Stimulated activated CD8-positive, alpha-beta memory T cell treated with anti-CD3 and anti-CD28 coated beads, Interleukin-7, amount 100 ng/mL, for 1 hour (primary cell): ENCODE results near the gene ZNF740.
"Not testable (repeated sequence)": the region's sequence is repeated elsewhere in the genome, so short reads cannot be mapped to it uniquely, and the experiment has no call there.

Source experiments
- DNase-seq, 2 donors: peaks; one replicate each; pipeline ENCODE4 v3.0.0-alpha.2; 2020; ENCODE audit warnings: low read depth in 2 of 2

Gene ZNF740, protein sequence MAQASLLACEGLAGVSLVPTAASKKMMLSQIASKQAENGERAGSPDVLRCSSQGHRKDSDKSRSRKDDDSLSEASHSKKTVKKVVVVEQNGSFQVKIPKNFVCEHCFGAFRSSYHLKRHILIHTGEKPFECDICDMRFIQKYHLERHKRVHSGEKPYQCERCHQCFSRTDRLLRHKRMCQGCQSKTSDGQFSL

DNA sequence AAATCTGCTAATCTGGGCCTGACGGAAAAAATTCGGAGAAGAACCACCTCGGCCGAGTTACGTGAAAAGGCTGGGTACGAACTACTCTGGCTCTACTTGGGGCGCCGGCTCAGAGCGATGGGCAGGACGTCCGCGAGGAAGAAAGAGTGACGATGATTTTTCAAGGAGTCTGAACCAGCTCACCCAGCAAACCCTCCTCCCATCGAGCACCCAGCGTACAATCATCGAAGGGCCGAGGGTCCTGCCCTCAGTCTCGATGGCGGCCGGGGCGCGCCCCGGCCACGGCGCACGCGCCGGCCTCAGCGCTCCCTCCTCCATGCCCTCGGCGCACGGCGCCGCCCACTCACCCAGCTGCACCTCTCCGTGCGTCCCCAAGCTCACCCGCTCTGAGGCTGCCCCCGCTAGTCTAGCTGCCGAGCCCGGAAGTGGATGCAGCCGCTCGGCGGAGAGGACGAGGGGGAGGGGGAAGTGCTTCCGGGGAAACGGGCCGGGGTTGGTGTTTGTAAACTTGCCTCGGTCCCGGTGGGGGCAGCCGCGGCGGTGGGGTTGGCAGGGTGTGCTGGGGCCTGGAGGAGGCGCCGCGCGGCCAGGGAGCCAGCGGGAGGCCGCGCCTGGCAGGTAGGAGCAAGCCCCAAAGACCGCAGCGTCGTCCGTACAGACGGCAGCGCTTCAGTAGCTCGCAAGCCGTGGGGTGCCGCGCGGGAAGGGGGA, at the start of gene ZNF740, which contains the start of gene CSAD:
ZNF740 (plus strand) TSS at position 503 of the 711 bp plus-strand sequence. CDS start 1,262 bp downstream, outside the sequence.
CSAD (minus strand) TSS at position 706 of the 711 bp plus-strand sequence. CDS start 7,455 bp downstream, outside the sequence.
- DNase-seq = peak; percentile 90 to 94

DNA sequence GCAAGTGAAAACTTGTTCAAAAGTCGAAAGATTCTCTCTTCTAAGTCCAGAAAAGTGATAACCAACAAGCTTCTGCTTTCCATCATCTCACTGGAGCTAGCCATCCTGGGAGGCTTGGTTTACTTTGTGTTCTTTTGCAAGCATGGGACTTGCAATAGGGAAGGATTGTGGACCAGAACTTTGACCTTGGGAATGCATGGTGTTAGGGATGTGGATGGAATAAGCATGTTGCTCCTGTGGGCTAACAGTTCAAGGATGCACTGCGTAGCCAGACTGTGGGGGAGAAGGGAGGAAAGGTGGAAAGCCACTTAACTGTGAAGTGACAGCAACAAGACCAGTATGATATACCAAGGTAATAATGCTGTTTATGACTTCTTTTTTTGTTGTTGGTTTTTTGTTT, 48.7 kb upstream of the ZNF740 start:
- no peak for DNase-seq

DNA sequence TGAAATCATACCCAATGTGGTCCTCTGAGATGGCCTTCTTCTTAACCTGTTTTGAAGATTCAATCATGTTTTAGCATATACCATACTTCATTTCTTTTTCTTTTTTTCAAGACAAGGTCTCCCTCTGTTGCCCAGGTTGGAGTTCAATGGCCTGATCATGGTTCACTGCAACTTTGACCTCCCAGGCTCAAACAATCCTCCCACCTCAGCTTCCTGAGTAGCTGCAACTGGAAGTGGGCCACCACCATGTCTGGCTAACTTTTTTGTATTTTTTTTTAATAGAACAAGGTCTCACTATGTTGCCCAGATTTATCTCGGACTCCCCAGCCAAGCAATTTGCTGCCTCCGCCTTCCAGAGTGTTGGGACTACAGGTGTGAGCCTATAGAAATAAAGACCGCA, 46.8 kb upstream of the ZNF740 start:
- DNase-seq = no peak

DNA sequence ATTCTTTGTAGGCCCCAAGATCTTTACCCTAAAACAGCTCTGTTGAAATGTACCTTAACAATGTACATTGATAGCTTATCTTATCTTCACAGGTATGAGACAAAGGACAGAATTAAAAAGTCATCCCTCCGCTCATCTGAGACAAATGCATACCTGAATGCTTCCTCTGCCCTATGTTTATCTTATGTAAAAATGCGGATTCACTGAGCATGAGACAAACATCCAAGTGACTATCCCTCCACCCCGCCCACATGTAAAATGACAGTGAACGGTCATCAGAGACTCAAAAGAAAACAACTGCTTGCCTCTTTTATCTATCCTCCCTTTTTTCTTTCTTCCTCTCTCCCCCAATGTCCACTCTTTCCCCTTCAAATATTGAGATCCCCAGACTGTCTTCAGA, 37.2 kb upstream of the ZNF740 start:
- DNase-seq = no peak

GRCh38 chr12:53145383-53146260, 34.9 kb upstream of the ZNF740 start:
- DNase-seq = no peak

- DNase-seq = no peak
These were observed 33.3 kb upstream of the ZNF740 start for GRCh38 chr12:53147181-53147580.

DNA sequence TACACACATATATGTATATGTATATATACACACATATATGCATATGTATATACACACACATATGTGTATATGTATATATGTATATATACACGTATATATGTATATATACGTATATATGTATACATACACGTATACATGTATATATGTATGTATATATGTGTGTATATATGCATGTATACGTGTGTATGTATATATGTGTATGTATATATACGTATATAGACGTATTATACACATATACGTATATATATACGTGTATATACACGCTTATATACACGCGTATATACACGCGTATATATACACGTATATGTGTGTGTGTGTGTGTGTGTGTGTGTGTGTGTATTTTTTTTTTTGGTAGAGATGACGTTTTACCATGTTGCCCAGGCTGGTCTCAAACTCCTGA, 32.9 kb upstream of the ZNF740 start:
- DNase-seq = no peak

- no peak for DNase-seq
These were observed 29.5 kb upstream of the ZNF740 start for GRCh38 chr12:53151039-53151438.

DNA sequence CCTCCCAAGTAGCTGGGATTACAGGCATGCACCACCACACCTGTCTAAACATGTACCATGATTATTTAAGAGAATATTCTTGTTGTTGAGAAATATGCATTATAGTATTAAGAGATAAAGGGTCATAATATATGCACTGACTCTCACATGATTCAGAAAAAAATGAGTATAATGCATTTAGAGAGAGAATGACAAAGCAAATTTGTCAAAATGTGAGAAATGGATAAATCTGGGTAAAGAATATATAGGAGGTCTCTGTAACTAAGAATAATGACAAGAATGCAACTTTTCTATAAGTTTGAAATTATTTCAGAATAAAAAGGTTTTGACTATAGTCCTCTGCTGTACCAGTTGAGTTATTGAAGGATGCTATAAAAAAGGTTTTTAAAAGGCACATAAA, 28.1 kb upstream of the ZNF740 start:
- no peak for DNase-seq

DNA sequence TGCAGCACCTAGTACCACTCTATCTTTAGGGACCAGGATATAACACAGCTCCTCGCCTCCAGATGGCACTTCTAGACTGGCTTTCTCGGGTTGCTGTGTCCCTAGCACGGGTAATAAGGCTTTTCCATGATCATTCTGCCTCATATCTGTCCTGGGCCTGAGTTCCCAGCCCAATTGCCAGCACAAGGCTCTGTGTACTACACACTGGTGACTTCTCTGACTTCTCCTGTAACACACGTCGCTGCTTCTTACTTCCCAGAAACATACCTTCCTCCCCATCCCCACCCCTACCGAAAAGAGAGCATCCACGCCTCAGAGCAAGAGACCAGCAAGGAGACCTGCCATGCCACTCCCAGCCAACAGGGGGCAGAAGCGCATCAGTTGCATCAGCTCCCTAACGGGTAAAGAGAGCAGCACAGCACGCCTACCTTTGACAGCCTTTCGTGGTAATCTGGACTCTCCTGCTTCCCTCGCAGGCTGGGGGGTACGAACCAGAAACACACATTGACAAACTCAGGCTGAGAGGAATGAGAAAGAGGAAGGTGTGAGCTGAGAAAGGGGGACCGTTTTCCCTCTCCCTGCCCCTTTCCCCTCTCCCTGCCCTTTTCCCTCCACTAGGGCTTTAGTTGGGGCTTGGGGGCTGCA, 21.2 kb upstream of the ZNF740 start:
- DNase-seq = peak; percentile 82 to 85

DNA sequence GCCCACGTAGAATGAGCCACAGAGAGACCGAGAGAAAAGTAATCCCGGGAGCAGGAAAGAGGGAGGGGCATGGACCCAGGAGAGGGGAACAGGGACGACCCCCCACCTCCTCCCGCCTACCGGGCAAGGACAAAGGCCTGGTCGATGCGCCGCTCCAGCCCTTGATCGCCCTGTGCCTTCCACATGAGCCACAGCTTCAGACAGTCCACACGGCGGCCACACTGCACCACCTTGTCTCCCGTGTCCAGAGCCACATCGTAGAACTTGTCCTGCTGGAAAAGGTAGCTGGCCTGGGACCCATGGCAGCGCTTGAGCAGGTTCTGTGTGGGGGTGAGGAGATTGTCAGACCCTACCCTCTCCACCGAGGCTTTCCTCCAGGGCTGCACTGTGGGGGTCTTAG, 20.5 kb upstream of the ZNF740 start:
- no peak for DNase-seq

GRCh38 chr12:53160673-53161072, 19.8 kb upstream of the ZNF740 start:
- DNase-seq = no peak

DNA sequence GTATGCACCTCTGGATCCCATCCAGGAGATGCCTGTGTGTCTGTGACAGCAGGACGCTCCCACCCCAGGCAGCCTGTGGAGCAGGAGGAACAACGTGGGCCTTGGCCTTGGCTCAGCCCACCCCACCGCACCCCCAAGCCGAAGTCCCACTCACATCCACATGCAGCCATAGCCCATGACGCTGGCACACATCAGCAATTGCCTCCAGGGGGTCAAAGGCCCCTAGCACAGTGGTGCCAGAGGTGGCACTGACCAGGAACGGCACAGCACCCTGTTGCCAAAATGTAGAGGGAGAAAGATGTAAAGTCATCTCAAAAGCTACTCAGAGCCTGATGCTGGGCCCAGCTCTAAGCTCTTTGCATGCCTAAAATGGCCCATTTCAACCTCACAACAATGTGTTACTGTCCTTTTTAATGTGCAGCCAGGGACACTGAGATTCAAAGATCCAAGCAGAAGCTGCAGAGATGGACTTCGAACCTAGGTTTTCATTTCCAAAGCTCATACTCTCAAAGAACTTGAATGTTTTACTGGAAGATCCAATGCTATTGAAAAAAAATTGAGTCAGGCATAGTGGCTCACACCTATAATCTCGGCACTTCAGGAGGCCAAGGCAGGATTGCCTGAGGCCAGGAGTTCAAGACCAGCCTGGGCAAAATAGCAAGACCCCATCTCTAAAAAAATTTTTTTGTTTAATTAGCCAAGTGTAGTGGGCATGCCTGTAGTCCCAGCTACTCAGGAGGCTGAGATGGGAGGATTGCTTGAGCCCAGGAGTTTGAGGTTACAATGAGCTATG, 19.2 kb upstream of the ZNF740 start:
- no peak for DNase-seq

- not testable (repeated sequence) for DNase-seq
These were observed 17.5 kb upstream of the ZNF740 start for GRCh38 chr12:53163008-53163407.

DNA sequence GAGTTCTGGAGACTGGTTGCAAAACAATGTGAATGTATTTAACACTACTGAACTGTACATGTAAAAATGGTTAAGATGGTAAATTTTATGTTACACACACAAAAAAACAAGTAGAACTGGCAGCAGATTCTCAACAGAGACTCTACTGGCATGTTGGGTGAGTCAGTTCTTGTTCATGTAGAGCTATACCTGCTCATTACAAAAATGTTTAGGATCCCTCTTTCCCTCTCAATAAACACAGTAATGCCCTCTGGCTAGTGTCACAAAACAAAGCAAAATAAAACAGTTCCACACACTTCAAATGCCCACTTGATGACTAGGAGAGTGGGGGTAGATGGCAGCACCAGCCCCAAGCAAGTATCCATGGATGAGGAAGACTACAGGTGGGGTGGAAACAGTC, 13.7 kb upstream of the ZNF740 start:
- DNase-seq = no peak

GRCh38 chr12:53169644-53170043, 10.9 kb upstream of the ZNF740 start:
- DNase-seq = no peak

DNA sequence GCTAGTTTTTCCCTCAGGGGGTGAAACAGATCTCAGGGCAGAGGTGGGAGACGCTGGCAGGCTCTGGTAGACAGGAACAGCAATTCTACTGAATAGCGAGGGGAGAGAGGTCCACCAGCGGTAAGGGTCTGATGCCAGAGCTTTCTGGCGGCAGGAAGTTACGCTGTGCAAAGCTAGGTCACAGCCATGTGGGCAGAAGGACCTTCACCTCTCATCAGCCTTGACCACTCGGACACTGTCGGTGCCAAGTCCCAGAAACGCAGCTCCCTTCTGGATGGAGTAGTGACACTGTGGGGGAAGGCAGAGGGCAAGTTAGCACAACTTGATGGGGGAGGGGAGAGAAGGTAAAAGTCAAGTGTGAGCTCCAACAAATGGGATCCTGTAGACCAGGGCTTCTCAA, 10.3 kb upstream of the ZNF740 start:
- no peak for DNase-seq

- no peak for DNase-seq
These were observed 9.4 kb upstream of the ZNF740 start for GRCh38 chr12:53170876-53171724.

- no peak for DNase-seq
These were observed 8.7 kb upstream of the ZNF740 start for GRCh38 chr12:53171725-53172329.

DNA sequence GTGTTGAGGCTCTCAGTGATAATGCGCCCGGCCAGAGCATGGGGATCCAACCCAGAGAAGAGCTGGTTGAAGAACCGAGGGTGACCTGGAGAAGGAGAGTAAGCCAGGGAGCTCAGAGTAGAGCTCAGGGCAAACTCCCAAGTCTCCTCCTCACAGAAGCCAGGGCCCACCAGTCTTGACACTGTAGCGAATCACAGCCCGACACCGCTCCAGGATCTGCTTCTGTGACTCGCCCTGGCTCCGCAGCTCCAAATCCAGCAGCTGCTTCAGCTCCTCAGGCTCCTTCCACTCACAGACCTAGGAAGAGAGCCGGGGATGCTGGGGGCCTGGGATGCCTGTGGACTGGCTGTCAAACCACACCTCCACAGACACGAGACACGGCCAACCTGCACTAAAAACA, 8.2 kb upstream of the ZNF740 start:
- DNase-seq = no peak
